T47D (cell line): ENCODE measurements around the gene SMYD3.
"Not testable (repeated sequence)": the region's sequence is repeated elsewhere in the genome, so short reads cannot be mapped to it uniquely, and the experiment has no call there.

ENCODE experiments used
- DNase-seq, 2 experiments: peaks; one replicate each; pipeline versions ENCODE4 v3.0.0 to v3.0.0-alpha.2; 2011 to 2012; ENCODE audit warnings: low read depth in 1 of 2, low spot score in 1 of 2
- JUND ChIP-seq: IDR thresholded peaks from 2 replicates; pipeline ENCODE4 v1.6.1; 2012; ENCODE audit warnings: low read depth
- in situ Hi-C: cut with HindIII; loops from 2 replicates; pipeline ENCODE4 v1.10.0; 2016; ENCODE audit warnings: low sequenced_read_pairs, low pct_unique_long_range_greater_than_20kb

The SMYD3 gene

GRCh38 chr1:245835386-245835785 is 671.7 kb downstream of the SMYD3 start:
- in situ Hi-C loops = no loop called here
- DNase-seq = no peak
- TF ChIP-seq JUND = no peak

DNA sequence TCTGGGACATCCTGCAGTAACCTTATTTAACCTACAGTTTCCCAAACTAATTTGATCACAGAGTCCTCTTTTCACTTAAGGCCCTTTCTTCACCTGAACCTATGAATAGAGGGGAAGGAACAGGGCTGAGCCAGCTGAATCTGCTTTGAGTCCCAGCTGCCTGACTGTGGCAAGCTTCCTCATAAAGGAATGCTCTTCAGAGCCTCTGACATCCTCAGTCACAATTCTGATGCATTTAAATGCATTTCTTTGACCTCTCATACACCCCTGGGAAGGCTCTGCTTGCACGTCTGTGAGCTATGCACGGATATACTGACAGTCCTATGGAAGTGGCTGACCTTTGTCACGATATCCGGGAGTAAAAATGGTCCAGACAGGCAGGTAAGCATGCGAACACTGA is 673.1 kb downstream of the SMYD3 start:
- in situ Hi-C loops = no loop called here
- DNase-seq = no peak
- no peak for TF ChIP-seq JUND

DNA sequence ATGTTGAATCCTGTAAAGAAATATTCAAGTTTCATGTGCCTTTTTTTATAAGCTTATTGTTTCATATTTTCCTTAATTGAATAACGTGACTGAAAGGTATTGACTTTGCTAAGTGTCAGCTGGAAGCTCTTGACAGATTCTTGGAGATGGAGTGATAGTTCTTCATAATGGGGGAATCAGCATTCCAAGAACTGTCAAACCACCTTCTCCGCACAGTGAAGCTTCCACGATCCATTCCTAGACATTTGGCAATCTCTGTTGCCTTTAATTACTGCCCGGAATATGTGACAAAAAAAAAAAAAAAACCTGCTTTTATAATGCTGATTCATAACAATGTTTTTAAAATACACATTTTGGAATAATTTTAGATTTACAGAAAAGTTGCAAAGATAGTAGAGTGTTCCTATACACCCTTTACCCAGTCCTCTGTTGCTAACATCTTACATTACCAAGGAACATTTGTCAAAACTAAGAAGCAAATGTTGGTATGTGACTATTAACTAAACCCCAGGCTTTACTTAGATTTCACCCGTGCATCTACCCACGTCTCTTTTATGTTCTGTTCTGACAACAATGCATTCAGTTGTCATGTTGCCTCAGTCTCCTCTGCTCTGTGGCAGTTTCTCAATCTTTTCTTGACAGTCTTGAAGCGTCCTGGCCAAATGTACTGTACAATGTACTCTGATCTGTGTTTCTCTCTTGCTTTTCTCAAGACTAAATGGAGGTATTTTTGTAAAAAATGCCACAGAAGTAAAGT is 674.1 kb downstream of the SMYD3 start:
- no peak for TF ChIP-seq JUND
- in situ Hi-C loops = no loop called here
- DNase-seq = no peak

- DNase-seq = no peak
- in situ Hi-C loops = no loop called here
- no peak for TF ChIP-seq JUND
Measured at GRCh38 chr1:245831518-245831917, 675.6 kb downstream of the SMYD3 start.

DNA sequence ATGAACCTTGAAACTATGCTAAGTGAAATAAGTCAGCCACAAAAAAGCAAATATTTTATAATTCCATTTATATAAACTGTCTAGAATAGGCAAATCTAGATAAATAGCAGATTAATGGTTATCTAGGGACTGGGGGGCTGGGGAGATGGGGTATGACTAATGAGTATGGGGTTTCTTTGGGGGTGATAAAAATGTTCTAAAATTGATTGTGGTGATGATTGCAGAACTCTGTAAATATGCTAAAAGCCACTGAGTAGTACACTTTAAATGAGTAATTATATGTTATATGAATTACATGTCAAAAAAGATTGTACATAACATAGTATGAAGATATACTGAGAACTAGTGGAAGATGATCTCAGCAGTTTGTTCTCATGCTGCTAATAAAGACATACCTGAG is 677.3 kb downstream of the SMYD3 start:
- no peak for TF ChIP-seq JUND
- in situ Hi-C loops = no loop called here
- no peak for DNase-seq

- in situ Hi-C loops = no loop called here
- DNase-seq = no peak
- no peak for TF ChIP-seq JUND
Measured at GRCh38 chr1:245829194-245829593, 677.9 kb downstream of the SMYD3 start.

DNA sequence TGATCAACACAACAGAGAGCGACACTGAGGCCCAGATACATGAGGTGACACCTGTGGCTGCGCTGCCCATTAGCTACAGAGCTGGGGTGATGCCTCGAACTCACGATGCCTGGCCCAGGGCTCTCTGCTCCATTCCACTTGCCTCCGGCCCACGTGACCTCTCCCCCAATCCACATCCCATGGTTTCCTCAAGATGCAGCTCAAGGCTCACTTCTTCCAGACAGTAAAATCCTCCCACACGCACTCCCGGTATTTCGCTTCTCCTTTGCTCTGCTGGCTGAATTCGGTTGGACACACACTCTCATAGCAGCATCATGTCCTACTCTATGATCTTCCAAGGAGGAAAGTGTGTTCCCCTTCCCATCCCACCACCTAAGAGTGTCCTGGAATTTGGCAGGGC is 679.8 kb downstream of the SMYD3 start:
- TF ChIP-seq JUND = no peak
- no peak for DNase-seq
- in situ Hi-C loops = no loop called here

GRCh38 chr1:245825128-245825901 is 681.8 kb downstream of the SMYD3 start:
- DNase-seq = peak; percentile 21 to 54
- TF ChIP-seq JUND = no peak
- in situ Hi-C loops = no loop called here

DNA sequence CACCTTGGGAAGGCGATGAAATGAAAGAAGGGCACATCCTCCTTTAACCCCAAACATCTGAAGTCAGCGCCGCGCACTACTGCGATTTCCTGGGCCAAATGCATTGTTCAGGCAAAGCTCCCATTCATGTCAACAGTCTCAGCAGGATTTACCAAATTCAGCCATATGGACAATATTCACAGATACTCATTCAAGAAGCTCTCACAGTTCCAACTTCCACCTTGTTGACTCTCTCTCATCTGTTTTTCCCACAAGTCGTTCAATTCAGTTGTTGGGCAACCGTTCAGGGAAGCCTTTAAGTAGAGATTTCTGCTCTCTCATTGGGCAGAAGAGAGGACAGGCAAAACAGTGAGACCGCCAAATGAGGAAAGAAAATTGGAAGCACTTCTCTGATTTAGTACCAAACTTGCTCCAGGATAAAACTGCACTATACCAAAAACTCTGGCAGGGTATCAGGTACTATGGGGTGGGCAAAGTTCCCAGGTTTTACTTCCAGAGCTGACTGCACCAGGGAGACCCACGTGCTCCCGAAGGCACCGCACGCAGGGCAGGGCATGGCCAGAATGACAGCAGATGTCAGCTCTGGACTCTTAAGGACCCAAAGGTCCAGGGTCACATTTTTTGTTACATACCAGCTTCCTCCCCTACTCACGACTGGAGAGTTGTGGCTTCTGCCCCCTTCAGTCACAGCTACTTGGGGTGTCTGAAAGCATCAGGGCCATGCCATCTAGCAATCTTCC is 683.5 kb downstream of the SMYD3 start:
- DNase-seq = no peak
- in situ Hi-C loops = no loop called here
- no peak for TF ChIP-seq JUND

GRCh38 chr1:245822996-245823395 is 684.1 kb downstream of the SMYD3 start:
- in situ Hi-C loops = no loop called here
- DNase-seq = no peak
- no peak for TF ChIP-seq JUND

- in situ Hi-C loops, DNase-seq: not testable (repeated sequence)
Measured at GRCh38 chr1:245818363-245818762, 688.7 kb downstream of the SMYD3 start.

GRCh38 chr1:245816496-245816895 is 690.6 kb downstream of the SMYD3 start:
- DNase-seq, in situ Hi-C loops: not testable (repeated sequence)

- TF ChIP-seq JUND = no peak
- no peak for DNase-seq
- in situ Hi-C loops = no loop called here
Measured at GRCh38 chr1:245814651-245815050, 692.4 kb downstream of the SMYD3 start.
